AG09319 (cell line): Measurements from ENCODE around the gene AURKAIP1.

Experiments
- DNase-seq: peaks from one replicate; pipeline ENCODE4 v3.0.0-alpha.2; 2010; ENCODE audit warnings: low read depth; ENCODE audit errors: extremely low read depth
- TF ChIP-seq, protein P1 (sequence below): IDR thresholded peaks from 2 replicates; pipeline ENCODE4 v1.5.1; 2011; ENCODE audit warnings: low read depth, mild to moderate bottlenecking, inconsistent platforms, low read length, moderate library complexity

AURKAIP1 gene

DNA sequence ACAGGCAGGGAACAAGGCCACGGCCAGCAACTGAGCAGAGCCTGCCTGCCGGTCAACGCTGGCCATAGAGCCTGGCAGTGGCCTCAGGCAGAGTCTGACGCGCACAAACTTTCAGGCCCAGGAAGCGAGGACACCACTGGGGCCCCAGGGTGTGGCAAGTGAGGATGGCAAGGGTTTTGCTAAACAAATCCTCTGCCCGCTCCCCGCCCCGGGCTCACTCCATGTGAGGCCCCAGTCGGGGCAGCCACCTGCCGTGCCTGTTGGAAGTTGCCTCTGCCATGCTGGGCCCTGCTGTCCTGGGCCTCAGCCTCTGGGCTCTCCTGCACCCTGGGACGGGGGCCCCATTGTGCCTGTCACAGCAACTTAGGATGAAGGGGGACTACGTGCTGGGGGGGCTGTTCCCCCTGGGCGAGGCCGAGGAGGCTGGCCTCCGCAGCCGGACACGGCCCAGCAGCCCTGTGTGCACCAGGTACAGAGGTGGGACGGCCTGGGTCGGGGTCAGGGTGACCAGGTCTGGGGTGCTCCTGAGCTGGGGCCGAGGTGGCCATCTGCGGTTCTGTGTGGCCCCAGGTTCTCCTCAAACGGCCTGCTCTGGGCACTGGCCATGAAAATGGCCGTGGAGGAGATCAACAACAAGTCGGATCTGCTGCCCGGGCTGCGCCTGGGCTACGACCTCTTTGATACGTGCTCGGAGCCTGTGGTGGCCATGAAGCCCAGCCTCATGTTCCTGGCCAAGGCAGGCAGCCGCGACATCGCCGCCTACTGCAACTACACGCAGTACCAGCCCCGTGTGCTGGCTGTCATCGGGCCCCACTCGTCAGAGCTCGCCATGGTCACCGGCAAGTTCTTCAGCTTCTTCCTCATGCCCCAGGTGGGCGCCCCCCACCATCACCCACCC lies 43.7 kb downstream of the AURKAIP1 start, which contains the start of gene TAS1R3:
TAS1R3 (plus strand) TSS at position 213 of the 898 bp plus-strand sequence; CDS start at position 279, 66 bp downstream.
- TF ChIP-seq, protein P1, sequence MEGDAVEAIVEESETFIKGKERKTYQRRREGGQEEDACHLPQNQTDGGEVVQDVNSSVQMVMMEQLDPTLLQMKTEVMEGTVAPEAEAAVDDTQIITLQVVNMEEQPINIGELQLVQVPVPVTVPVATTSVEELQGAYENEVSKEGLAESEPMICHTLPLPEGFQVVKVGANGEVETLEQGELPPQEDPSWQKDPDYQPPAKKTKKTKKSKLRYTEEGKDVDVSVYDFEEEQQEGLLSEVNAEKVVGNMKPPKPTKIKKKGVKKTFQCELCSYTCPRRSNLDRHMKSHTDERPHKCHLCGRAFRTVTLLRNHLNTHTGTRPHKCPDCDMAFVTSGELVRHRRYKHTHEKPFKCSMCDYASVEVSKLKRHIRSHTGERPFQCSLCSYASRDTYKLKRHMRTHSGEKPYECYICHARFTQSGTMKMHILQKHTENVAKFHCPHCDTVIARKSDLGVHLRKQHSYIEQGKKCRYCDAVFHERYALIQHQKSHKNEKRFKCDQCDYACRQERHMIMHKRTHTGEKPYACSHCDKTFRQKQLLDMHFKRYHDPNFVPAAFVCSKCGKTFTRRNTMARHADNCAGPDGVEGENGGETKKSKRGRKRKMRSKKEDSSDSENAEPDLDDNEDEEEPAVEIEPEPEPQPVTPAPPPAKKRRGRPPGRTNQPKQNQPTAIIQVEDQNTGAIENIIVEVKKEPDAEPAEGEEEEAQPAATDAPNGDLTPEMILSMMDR, result no peak
- no peak for DNase-seq

DNA sequence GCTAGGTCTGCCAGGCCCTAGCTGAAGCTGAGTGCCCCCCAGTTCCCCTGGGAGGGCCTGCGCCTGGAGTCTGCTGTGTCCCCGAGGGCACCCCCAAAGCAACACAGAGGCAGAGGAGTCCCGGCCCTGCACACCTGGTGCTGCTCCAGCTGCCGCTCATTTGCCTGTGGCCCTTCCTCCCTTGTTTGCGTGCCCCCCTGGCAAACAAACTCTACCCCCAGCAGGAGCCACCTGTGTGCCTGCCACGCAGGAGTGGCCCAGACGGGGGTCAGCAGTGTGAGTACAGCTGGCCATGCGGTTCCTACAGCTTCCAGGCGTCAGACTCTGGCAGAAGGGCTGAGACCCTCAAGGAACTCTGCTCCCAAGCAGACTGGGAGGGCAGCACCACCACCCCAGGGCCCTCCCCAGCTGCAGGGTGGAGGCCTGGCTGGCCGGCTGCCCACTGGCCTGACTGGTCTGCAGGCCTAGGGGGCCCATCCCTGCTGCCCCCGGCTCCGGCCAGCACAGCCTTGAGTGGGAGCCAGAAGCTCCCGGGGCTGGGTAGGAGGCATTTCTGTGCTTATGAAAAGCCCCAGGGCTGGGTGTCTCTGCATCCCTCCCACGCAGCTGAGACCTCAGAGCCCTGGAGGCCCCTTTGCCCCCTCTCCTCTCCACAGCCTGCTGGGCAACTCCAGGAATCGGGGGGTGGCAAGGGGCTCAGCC lies 44.5 kb downstream of the AURKAIP1 start:
- TF ChIP-seq, protein P1, result no peak
- no peak for DNase-seq

DNA sequence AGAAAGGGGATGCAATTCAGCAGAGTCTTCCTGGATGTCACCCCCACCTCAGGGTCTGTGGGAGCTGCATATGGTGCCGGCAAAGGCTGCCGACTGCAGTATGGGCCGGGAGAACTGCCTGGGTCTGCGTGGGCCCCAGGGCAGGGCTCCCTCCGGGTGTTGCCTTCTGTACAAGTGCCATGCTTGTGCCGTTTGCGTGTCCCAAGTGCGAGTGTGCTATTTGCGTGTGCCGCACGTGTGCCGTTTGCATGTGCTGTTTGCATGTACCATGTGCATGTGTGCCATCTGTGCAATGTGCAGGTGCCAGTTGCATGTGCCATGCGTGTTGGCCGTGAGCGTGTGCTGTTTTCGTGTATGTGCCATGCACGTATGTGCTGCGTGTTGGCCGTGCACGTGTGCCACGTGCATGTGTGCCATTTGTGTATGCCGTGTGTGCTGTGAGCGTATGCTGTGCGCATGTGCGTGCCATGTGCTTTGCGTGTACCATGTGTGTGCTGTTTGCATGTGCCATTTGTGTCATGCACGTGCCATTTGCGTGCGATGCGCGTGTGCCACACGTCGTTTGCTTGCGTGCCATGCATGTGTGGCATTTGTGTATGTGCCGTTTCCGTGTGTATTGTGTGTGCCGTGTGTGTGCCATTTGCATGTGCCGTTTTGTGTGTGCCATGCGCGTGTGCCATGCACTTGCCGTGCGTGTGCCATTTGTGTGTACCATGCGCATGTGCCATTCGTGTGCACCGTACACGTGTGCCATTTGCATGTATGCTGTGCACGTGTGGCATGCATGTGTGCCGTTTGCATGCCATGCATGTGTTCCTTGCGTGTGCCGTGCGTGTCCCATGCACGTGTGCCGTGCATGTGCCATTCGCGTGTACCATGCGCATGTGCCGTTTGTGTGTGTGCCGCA lies 45.5 kb downstream of the AURKAIP1 start:
- TF ChIP-seq, protein P1, result no peak
- DNase-seq, result no peak

DNA sequence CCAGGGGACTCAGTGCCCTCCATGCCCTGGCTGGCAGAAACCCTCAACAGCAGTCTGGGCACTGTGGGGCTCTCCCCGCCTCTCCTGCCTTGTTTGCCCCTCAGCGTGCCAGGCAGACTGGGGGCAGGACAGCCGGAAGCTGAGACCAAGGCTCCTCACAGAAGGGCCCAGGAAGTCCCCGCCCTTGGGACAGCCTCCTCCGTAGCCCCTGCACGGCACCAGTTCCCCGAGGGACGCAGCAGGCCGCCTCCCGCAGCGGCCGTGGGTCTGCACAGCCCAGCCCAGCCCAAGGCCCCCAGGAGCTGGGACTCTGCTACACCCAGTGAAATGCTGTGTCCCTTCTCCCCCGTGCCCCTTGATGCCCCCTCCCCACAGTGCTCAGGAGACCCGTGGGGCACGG lies 46.8 kb downstream of the AURKAIP1 start:
- TF ChIP-seq, protein P1, result no peak

DNA sequence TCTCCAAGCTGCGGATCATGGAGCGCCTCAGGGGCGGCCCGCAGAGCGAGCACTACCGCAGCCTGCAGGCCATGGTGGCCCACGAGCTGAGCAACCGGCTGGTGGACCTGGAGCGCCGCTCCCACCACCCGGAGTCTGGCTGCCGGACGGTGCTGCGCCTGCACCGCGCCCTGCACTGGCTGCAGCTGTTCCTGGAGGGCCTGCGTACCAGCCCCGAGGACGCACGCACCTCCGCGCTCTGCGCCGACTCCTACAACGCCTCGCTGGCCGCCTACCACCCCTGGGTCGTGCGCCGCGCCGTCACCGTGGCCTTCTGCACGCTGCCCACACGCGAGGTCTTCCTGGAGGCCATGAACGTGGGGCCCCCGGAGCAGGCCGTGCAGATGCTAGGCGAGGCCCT lies 47.7 kb downstream of the AURKAIP1 start:
- TF ChIP-seq, protein P1, result no peak
- no peak for DNase-seq

More for the DNA sequence above, 46.8 kb downstream of the AURKAIP1 start:
- DNase-seq, result no peak

- TF ChIP-seq, protein P1, result no peak
- no peak for DNase-seq
Measured at GRCh38 chr1:1326075-1326605, 48.9 kb downstream of the AURKAIP1 start.
